Neural progenitor cell (in vitro differentiated cells): ENCODE data around the gene SESN3. TPM values are rescaled to one million over a fixed set of nuclear protein-coding genes. Genes with fewer than 3 reads are reported as not detected.

Experiments
- DNase-seq: peaks from one replicate; pipeline ENCODE4 v3.0.0-alpha.2; 2016; ENCODE audit warnings: low spot score
- H2AFZ ChIP-seq: fragments of 200-600 bp; sonication (generic); replicated peaks from 2 replicates; pipeline ENCODE4 v1.6.1; 2016; ENCODE audit warnings: antibody characterized with exemption
- H3F3A ChIP-seq: fragments of 200-600 bp; sonication (generic); 2 replicates; pipeline ENCODE4 v1.6.1; 2016; ENCODE audit warnings: antibody characterized with exemption, low read depth
- H3K27ac ChIP-seq: fragments of 200-600 bp; sonication (generic); 2 replicates; pipeline ENCODE4 v1.5.1; 2016; ENCODE audit warnings: mild to moderate bottlenecking
- H3K27me3 ChIP-seq: fragments of 200-600 bp; sonication (generic); 2 replicates; pipeline ENCODE4 v1.6.1; 2016; ENCODE audit warnings: mild to moderate bottlenecking, moderate library complexity
- H3K36me3 ChIP-seq: fragments of 200-600 bp; sonication (generic); 2 replicates; pipeline ENCODE4 v1.5.1; 2016
- H3K4me1 ChIP-seq: fragments of 200-600 bp; sonication (generic); 2 replicates; pipeline ENCODE4 v1.6.1; 2016; ENCODE audit warnings: mixed run types
- H3K4me2 ChIP-seq: fragments of 200-600 bp; sonication (generic); 2 replicates; pipeline ENCODE4 v1.6.1; 2016
- H3K4me3 ChIP-seq: fragments of 200-600 bp; sonication (generic); 2 replicates; pipeline ENCODE4 v1.5.1; 2016
- H3K79me2 ChIP-seq: fragments of 200-600 bp; sonication (generic); 2 replicates; pipeline ENCODE4 v1.6.1; 2016; ENCODE audit warnings: low read depth
- H3K9ac ChIP-seq: fragments of 200-600 bp; sonication (generic); 2 replicates; pipeline ENCODE4 v1.6.1; 2016
- H3K9me3 ChIP-seq: fragments of 200-600 bp; sonication (generic); 2 replicates; pipeline ENCODE4 v1.5.1; 2016; ENCODE audit warnings: low read depth
- H4K20me1 ChIP-seq: fragments of 200-600 bp; sonication (generic); 2 replicates; pipeline ENCODE4 v1.6.1; 2016; ENCODE audit warnings: low read depth
- H3K27ac Mint-ChIP-seq: 3 replicates; pipeline ENCODE4 v1.8.0; 2021; ENCODE audit warnings: mixed read lengths
- H3K27me3 Mint-ChIP-seq: 2 replicates; pipeline ENCODE4 v1.8.0; 2022; ENCODE audit warnings: low read depth, mild to moderate bottlenecking, inconsistent platforms, moderate library complexity, mixed read lengths; ENCODE audit not compliant: insufficient read depth
- H3K36me3 Mint-ChIP-seq: 3 replicates; pipeline ENCODE4 v1.8.0; 2021; ENCODE audit warnings: mixed read lengths
- H3K4me1 Mint-ChIP-seq: 3 replicates; pipeline ENCODE4 v1.8.0; 2021; ENCODE audit warnings: mixed read lengths
- H3K4me3 Mint-ChIP-seq: 3 replicates; pipeline ENCODE4 v1.8.0; 2021; ENCODE audit warnings: mild to moderate bottlenecking, moderate library complexity, mixed read lengths
- H3K9me3 Mint-ChIP-seq: 3 replicates; pipeline ENCODE4 v1.8.0; 2020; ENCODE audit warnings: mixed read lengths
- EZH2 ChIP-seq: fragments of 200-600 bp; sonication (generic); IDR thresholded peaks from 2 replicates; pipeline ENCODE4 v1.6.1; 2017; ENCODE audit warnings: antibody characterized with exemption, mild to moderate bottlenecking, moderate library complexity
- EZH2phosphoT487 ChIP-seq: fragments of 200-600 bp; sonication (generic); IDR thresholded peaks from 2 replicates; pipeline ENCODE4 v1.6.1; 2017; ENCODE audit warnings: antibody characterized with exemption
- total RNA-seq: library from RNA; depleted of rRNA; stranded (reverse); fragments of >200 nt; gene quantifications from 2 replicates; pipeline ENCODE4 v1.2.3, GENCODE V29; 2015; ENCODE audit warnings: low replicate concordance
- TF ChIP-seq, protein P1 (sequence below): fragments of 200-600 bp; sonication (generic); IDR thresholded peaks from 2 replicates; pipeline ENCODE4 v1.5.1; 2017; ENCODE audit warnings: antibody characterized with exemption, mild to moderate bottlenecking

The SESN3 gene
- total RNA-seq, 1 donor from 2014 or later = 234 TPM

DNA sequence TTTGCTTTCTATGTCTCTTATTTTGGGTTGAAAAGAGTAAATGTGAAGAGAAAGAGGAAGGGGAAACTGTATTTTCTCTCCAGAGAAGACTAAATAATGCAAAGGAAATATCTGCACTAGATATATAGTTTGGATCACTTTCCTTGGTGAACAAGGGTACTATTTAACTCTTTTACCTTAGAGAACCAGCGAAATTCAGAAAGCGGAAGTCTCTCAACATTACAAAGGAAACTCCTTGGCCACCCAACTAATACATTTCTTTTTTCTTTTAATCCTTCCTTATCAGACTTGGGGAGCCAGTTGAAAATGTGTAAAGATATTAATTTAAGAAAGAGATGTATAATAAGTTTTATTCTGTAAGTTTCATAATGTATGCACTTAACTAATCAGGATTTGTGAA is 64.2 kb downstream of the SESN3 start:
- H3K9me3 Mint-ChIP-seq = no peaks in the 10 kb centered on the region
- H3K27me3 ChIP-seq = no peaks in the 10 kb centered on the region
- H3K9me3 ChIP-seq = no peaks in the 10 kb centered on the region
- DNase-seq = no peak
- no peak overlapping the region for H3K4me2 ChIP-seq
- H3K4me3 ChIP-seq = no peak overlapping the region
- no peak overlapping the region for H3K4me3 Mint-ChIP-seq
- TF ChIP-seq EZH2 (no peak), EZH2phosphoT487 (no peak)
- TF ChIP-seq, protein P1, sequence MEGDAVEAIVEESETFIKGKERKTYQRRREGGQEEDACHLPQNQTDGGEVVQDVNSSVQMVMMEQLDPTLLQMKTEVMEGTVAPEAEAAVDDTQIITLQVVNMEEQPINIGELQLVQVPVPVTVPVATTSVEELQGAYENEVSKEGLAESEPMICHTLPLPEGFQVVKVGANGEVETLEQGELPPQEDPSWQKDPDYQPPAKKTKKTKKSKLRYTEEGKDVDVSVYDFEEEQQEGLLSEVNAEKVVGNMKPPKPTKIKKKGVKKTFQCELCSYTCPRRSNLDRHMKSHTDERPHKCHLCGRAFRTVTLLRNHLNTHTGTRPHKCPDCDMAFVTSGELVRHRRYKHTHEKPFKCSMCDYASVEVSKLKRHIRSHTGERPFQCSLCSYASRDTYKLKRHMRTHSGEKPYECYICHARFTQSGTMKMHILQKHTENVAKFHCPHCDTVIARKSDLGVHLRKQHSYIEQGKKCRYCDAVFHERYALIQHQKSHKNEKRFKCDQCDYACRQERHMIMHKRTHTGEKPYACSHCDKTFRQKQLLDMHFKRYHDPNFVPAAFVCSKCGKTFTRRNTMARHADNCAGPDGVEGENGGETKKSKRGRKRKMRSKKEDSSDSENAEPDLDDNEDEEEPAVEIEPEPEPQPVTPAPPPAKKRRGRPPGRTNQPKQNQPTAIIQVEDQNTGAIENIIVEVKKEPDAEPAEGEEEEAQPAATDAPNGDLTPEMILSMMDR = no peak
- H4K20me1 ChIP-seq = no peaks in the 10 kb centered on the region
- H3K4me1 Mint-ChIP-seq = no peaks in the 10 kb centered on the region
- no peak overlapping the region for H3K27ac Mint-ChIP-seq
- peak overlapping the region; percentile 49 for H3K27ac ChIP-seq
- H3K36me3 Mint-ChIP-seq = peaks cover 7% of the 10 kb centered on the region
- H3K4me1 ChIP-seq = no peaks in the 10 kb centered on the region
- H3K36me3 ChIP-seq = peaks cover 4% of the 10 kb centered on the region
- no peaks in the 10 kb centered on the region for H3K79me2 ChIP-seq
- H3F3A ChIP-seq = peaks cover 70% of the 10 kb centered on the region
- H2AFZ ChIP-seq = no peak overlapping the region
- no peak overlapping the region for H3K9ac ChIP-seq
- H3K27me3 Mint-ChIP-seq = no peaks in the 10 kb centered on the region

- H3K27me3 ChIP-seq = no peaks in the 10 kb centered on the region
- DNase-seq = no peak
Observed at GRCh38 chr11:95165638-95166037, 65.4 kb downstream of the SESN3 start.

DNA sequence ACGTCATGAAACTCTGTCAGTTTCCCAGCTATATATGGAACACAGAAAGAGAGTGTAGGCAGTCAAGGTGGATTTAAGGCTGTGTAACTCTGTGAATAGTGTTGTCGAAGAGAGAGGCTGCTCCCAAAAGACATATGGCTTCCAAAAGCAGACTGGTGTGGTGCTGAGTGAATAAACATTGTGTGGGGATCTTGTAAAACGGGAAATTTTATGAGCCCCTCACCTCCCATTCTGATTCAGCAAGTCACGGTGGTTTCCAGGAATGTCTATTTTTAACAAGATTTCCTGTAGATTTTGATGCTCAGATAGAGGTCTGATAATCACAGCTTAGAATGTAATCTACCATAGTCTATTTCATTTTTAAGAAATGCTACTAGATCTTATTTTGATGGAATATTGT is 67.9 kb downstream of the SESN3 start:
- Mint-ChIP-seq H3K36me3 (peaks cover 5% of the 10 kb centered on the region), H3K27me3 (no peaks in the 10 kb centered on the region), H3K9me3 (no peaks in the 10 kb centered on the region), H3K4me1 (no peaks in the 10 kb centered on the region), H3K4me3 (no peak overlapping the region), H3K27ac (no peak overlapping the region)
- Histone ChIP-seq H4K20me1 (no peaks in the 10 kb centered on the region), H3K27me3 (no peaks in the 10 kb centered on the region), H3K9me3 (no peaks in the 10 kb centered on the region), H3K4me1 (no peaks in the 10 kb centered on the region), H3K4me3 (no peak overlapping the region), H2AFZ (no peak overlapping the region), H3K4me2 (no peak overlapping the region), H3K9ac (no peak overlapping the region), H3K27ac (no peak overlapping the region), H3F3A (peaks cover 59% of the 10 kb centered on the region), H3K79me2 (no peaks in the 10 kb centered on the region), H3K36me3 (peaks cover 3% of the 10 kb centered on the region)
- TF ChIP-seq EZH2 (no peak), EZH2phosphoT487 (no peak)
- TF ChIP-seq, protein P1 = no peak
- DNase-seq = no peak

More at GRCh38 chr11:95165638-95166037, 65.4 kb downstream of the SESN3 start:
- no peaks in the 10 kb centered on the region for H3K9me3 ChIP-seq
- no peaks in the 10 kb centered on the region for H3K4me1 ChIP-seq
- TF ChIP-seq EZH2 = no peak
- TF ChIP-seq EZH2phosphoT487 = no peak
- TF ChIP-seq, protein P1 = no peak
- Mint-ChIP-seq H3K4me3 (no peak overlapping the region), H3K4me1 (no peaks in the 10 kb centered on the region), H3K9me3 (no peaks in the 10 kb centered on the region), H3K27me3 (no peaks in the 10 kb centered on the region), H3K27ac (no peak overlapping the region), H3K36me3 (peaks cover 7% of the 10 kb centered on the region)
- H3K79me2 ChIP-seq = no peaks in the 10 kb centered on the region
- H3K4me2 ChIP-seq = no peak overlapping the region
- no peak overlapping the region for H3K4me3 ChIP-seq
- peaks cover 3% of the 10 kb centered on the region for H3K36me3 ChIP-seq
- H4K20me1 ChIP-seq = no peaks in the 10 kb centered on the region
- H3K27ac ChIP-seq = no peak overlapping the region
- H3F3A ChIP-seq = peaks cover 65% of the 10 kb centered on the region
- no peak overlapping the region for H2AFZ ChIP-seq
- H3K9ac ChIP-seq = no peak overlapping the region
